GM18858 (cell line): Measurements from ENCODE around the gene CPNE1.

Experiments used
- ATAC-seq: cut with Tn5 transposase; IDR thresholded peaks from one replicate; pipeline ENCODE4 v1.9.1; 2021; ENCODE audit not compliant: unreplicated experiment

CPNE1 gene

DNA sequence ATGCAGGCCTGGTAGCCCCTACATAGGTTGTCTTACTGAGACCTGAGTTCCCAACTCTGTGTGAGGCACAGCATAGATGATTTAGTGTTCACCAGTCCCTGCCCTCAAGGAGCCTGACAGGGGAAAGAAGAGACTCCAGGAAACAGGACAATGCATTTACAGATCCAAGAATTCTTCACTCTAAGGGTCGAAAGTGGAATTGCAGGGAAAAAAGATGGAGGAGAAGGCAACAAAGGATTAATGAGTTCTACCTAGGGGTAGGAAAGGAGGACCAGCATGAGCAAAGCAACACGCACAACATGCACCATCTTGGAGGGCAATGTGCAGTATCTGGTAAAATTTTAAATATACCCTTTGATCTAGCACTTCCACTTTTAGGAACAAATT, 43.1 kb downstream of the CPNE1 start:
- no peak for ATAC-seq

DNA sequence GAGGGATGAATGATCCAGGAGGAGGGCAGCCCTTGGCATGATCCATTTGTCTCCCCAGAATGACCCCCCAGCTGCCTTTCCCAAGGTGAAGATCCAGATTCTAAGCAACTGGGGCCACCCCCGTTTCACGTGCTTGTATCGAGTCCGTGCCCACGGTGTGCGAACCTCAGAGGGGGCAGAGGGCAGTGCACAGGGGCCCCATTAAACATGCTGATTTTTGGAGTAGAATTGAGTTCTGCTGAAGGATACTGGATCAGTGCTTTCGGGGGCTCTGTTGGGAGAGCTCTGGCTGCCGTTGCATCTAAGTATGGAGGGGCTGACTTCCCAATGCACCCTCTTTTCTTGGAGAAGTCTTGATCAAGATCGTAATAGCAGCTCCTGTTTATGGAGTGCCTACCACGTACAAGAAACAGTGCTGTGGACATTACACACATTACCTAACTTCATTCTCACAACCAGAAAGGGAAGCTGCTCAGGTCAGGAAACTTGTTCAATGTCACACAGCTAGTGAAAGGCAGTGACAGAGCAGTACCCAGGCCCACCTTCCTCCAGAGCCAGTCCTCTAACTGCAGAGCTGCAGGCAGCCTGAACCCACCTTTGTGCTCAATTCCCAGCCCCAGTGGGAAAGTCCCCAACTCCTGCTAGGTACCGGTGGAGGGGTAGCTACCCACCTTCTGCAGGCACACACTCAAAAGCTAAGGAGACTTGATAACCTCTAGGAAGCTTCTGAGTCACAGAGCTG, 43.7 kb downstream of the CPNE1 start:
- ATAC-seq = no peak

DNA sequence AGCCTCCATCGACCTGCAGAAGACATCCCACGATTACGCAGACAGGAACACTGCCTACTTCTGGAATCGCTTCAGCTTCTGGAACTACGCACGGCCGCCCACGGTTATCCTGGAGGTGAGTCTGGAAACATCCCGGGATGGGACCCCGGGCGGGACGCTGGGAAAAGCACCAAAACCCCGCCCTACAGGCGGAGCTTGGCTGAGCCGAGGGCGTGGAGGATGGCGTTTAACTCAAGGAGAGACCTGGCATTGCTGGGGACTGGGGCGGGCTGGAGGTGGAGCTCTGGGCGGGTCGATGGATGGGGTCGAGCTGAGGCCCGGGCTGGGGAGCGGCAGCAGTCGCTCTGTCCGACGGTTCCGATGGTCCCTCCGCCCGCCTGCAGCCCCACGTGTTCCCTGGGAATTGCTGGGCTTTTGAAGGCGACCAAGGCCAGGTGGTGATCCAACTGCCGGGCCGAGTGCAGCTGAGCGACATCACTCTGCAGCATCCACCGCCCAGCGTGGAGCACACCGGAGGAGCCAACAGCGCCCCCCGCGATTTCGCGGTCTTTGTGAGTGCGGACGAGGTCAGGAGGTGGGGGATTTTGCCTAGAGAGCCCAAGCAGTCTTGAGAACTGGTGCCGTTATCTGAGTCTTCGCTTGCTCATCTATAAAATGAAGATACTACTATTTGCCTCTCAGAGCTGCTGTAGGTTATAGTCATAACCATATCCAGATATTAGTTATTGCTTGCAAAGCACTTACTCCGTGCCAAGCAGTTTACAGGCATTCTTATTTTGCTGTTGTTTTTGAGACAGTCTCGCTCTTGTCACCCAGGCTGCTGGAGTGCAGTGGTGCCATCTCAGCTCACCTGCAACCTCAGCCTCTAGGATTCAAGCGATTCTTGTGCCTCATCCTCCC, 45.3 kb downstream of the CPNE1 start:
- no peak for ATAC-seq

DNA sequence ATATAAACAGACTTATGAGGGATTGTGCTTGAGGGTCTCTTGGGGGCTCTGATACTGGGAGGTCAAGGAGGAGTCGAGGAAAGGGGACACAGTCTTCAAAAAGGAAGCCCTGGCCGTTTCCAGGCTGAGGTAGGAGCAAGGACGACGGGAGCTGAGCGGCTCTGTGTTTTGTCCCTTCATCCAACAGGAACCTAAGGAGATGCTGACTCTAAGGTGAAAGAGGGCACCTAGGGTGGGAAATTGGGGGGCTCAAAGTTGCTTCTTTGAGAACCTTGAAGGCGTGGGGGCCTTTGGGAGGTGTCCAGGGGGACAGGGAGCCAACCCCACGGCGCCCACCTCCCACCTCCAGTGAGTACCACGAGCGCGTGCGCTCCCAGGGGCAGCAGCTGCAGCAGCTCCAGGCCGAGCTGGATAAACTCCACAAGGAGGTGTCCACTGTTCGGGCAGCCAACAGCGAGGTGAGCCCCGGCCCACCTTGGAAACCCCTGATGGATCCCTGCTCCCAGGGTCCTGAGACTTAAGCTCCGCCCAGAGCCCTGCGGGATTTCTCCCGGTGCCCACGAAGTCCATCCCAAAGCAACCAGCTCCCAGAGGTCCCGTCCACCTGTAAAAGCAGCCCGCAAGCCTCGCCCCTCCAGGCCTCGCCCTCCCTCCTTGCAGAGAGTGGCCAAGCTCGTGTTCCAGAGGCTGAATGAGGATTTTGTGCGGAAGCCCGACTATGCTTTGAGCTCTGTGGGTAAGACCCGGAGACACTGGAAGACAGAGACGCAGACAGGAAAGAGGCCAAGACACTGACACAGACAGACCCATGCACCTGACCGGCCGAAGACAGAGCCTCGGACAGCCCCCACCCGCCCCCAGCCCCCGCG, 46.2 kb downstream of the CPNE1 start:
- no peak for ATAC-seq

DNA sequence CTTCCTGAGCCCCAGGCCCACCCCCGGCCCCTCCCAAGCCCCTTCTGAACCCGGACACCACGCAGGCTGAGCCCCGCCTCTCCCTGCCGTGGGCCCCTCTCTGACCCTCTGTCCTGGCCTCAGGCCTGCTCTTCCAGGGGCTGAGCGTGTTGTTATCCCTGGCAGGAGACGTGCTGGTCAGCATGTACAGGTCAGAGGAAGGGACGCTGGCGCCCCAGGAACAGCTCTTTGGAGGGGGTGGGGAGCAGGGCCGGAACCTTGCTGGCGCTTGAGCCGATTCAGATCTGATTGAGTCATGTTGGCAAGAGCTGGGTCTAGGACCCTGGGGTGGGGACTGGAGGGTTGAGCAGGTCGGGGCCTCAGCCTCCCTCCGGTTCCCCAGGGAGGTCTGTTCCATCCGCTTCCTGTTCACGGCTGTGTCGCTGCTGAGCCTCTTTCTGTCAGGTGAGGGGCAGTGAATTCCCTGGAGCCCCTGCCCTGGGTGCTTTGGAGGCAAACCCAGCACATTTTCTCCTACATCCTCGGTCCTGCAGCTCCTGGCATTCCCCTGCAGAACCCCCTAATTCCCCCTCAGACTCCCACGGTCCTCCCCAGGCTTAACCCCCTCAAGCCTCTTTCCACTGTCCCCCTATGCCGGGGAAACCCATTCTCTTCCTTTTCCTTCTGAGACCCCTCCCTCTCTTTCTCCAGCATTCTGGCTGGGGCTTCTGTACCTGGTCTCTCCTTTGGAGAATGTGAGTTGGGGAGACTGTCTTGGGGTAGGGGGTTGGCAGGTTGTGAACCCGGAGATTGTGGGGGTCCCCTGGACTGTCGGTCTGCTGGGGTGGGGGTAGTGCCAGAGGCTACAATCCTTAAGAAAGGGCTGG, 47.1 kb downstream of the CPNE1 start:
- no peak for ATAC-seq

DNA sequence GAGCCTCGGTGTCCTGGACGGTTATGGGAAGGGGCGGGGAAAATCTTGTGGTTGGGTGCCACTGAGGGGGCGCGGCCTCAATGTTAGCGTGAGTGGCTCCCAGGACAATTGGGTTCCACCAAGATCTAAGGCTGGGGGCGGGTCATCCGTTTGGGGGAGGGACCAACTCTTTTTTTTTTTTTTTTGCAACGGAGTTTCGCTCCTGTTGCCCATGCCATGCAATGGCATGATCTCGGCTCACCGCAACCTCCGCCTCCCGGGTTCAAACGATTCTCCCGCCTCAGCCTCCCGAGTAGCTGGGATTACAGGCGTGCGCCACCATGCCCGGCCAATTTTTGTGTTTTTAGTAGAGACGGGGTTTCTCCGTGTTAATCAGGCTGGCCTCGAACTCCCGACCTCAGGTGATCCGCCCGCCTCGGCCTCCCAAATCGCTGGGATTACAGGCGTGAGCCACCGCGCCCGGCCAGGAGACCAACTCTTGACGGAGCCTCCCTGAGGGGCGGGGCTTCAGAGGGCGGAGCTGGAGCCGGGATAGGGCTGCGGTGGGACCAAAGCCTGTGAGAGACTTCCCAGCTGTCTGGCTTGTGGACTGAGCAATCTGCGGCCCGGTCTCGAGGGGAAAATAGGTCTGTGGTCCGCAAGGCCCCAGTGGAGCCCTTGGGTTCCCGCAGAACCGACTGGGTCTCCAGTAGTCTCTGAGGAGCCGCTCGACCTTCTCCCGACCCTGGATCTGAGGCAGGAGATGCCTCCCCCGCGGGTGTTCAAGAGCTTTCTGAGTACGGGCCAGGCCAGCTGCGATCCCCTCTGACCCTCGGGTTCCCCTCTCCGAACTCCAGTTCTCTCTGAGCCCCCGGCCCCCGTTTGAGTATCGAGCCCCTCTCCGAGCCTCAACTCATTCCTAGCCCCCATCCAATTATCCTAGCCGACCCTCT, 48.0 kb downstream of the CPNE1 start:
- no peak for ATAC-seq

DNA sequence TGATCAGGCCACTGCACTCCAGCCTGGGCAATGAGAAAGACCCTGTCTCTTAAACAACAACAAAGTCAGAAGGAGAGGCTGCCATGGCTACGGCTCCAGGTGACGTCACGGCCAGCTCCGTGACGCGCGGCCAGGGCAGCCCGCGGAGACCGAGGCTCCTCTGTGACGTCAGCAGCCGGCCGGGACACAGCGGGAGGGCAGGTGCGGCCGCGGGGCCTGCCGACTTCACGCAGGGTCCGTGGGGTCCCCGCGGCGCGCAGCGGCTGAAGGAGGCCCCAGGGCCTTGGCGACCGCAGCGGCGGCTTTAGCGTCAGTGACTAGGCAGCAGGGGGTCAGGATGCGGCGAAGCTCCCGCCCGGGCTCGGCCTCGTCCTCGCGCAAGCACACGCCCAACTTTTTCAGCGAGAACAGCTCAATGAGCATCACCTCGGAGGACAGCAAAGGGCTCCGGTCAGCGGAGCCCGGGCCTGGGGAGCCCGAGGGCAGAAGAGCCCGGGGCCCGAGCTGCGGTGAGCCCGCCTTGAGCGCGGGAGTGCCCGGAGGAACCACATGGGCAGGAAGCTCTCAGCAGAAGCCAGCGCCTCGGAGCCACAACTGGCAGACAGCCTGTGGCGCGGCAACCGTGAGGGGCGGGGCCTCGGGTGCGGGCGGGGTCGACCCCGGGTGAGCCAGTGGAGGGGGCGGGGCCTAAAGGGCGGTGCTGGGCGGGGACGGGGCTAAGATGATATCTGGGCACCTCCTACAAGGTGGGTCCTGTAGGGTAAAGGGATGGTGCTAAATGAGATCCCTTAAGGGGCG, 48.8 kb downstream of the CPNE1 start, which contains the start of gene SPAG4:
Gene SPAG4, plus strand, starts transcription at position 163 of the 798 bp plus-strand sequence. Its CDS starts 175 bp downstream, at position 338.
- peak; percentile 60 for ATAC-seq

DNA sequence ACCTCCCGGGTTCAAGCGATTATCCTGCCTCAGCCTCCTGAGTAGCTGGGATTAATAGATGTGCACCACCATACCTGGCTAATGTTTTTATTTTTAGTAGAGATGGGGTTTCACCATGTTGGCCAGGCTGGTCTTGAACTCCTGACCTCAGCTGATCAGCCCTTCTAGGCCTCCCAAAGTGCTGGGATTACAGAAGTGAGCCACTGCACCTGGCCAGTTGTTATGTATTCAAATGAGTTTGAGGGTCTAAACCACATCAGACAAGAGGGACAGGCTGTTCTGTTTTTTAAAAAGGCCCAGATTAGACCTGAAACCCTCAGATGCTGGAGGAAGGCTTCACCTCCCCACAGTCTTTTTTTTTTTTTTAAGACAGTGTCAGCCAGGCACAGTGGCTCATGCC, 53.2 kb downstream of the CPNE1 start:
- no peak for ATAC-seq

DNA sequence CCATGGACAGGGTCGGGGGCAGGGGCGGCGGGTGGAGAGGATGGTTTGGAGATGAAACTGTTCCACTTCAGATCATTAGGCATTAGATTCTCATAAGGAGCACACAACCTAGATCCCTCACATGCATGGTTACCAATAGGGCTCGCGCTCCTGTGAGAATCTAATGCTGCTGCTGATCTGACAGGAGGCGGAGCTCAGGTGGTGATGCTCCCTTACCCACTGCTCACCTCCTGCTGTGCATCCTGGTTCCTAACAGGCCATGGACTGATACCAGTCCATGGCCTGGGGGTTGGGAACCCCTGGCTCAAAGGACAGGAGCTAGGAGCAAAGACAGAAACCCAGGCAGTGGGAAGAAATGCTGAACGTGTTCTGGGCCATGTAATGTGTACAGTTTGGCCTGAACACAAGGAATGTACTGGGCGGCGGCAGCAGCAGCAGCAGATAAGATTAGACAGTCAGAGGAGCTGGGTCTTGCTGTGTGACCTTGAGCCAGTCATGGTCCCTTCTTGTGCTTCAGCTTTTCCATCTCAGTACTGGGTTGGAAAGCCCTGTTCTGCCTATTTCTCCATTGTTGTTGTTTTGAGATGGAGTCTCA, 53.8 kb downstream of the CPNE1 start:
- no peak for ATAC-seq

DNA sequence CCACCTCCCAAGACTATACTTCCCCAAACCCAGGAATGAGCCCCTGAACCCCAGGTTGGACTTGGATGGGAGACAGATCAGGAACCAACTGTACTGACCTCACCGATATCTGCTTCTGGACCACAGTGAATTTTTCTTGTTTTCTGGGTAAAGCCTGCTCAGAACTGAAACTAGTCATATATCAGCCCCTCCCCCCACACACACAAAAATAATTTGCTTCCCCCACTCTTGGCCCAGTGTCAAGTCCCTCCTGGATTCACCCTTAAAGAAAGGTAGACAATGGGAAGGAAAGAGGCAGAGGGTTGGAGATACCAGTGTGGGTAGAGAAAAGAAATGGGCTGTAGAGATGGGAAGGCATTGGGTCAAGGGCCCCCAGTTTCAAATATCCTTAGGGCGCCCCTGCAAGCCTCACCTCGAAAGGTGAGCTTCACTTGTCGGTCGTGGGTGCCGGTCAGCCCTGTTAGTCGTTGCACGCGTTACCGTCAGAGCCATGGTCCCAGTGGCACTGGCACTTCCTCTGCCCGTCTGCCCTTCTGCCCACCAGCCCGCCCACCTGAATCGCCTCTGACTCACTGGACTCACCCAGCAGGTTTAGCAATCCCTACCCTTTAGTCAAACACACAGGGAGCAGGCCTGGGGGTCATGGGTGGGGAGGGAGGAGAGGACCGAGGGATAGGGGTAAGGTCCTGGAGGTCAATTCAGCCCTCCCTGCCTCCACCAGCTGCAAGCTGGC, 57.5 kb downstream of the CPNE1 start:
- no peak for ATAC-seq

DNA sequence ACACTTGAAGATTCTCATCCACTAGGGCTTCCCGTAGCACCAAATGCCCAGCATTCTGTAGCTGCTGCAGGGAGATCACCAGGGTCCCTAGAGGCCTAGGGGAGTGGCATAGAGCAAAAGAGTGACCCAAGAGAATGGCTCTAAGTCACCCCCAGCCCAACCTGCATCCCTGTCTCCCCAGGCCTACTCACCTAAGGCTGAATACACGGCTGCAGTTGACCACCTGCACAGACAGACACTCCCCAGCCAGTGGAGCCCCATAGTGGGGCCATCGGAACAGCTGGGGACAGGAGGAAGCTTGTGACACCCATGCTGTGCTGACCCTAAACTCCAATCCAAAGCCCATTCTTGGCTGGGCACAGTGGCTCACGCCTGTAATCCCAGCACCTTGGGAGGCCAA, 58.6 kb downstream of the CPNE1 start:
- ATAC-seq = no peak

DNA sequence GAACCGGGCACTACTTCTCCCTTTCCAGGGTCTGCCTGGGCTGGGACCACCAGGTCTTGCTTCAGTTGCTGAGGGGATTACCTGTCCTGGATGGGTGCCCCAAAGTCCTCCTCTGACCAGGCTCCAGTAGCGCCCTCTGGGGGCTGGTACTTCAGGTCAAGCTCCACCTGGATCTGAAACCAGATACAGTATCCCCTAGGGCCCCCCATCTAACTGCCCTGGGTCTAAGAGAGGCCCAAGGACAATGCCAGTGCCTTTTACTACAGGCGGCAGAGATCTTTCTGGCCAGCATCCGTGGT, 60.3 kb downstream of the CPNE1 start:
- no peak for ATAC-seq

DNA sequence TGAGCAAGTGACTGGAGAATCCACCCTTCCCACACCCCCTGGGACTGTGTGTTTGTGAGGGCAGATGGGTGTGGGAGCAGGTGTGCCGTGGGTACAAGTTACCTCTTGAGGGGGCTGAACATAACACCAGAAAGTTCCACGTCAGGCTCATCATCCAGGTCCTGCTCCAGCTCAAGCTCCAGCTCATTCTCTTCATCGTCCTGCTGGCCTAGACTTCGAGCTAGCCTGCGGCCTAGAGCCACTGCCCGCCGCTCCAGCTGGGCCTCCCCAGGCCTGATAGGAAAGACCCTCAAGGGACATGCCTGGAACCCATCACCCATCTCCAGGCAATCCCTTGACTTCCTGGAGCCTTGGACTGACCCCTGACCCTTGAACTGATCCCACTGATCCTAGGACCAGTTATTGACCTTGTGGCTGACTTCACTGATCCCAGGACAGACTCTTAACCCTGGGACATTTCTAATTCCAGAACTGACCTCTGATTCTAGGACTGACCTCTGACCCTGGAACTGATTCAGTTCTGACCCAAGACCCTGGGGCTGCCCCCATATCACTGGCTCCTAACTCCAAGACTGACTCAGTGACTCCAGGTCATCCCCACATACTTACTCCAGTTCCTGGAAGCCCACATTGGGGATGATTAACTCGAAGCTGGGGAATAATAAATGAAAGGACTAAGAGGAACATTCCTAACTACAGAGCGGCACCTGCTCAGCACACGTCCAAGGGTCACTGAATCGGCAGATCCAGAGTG, 60.8 kb downstream of the CPNE1 start:
- no peak for ATAC-seq

DNA sequence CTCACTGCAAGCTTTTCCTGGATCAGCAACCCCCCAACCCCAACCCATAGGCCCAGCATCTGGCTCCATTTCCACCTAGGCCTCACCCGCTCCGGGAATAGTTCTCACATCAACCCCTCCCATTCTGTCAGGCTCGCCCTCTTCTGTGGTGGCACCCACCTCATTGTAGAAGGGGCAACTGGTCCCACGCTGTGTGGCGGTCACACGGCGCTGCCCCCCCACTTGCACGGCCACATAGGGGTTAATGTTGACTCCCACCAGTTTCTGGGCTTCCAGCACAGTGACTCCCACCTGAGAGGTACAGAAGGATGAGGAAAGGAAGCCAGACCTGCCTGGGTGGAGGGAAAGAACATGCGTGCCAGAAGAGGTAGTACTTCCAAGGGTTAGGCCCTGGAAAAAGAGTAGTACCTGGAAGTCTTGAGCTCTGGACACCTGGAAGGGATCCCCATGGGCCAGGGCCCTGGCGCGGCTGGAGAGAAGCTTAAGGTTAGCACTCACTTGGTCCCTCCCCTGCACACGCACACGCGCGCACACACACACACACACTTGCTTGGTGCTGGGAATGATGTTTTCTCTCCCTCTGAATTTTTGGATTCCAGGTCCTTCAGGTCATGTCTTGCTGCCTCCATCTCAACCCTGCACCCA, 61.7 kb downstream of the CPNE1 start:
- ATAC-seq = no peak

DNA sequence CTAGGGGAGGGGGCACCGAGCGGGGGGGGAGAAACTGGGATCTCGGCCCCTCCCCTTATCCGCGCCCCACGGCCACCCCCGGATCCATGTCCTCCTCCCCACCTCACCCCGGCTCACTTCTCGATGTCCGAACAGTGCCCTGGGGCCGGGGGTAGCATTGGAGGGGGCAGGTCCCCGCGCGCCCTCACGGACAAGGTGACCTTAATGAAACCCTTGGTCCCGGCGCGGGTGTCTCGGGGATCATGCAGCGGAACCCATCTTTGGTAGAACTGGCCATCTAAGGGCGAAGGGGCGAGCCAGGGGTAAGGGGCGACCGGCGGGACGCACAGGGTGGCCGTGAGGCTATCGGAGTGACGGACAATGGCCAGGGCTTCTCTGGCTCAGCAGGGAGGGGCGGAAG, 62.7 kb downstream of the CPNE1 start:
- no peak for ATAC-seq
